ENCODE results near the gene ARGLU1. TPM values are rescaled to one million over a fixed set of nuclear protein-coding genes. Genes with fewer than 3 reads are reported as not detected.

Gene ARGLU1
- total RNA-seq, 1 experiment from 2014 or later, result 96.9 TPM

- no peak overlapping the region for H3K14ac ChIP-seq (ENCODE audit: insufficient read depth, low read length)
- H3K4me2 ChIP-seq (ENCODE audit: insufficient read depth, insufficient read length, low read length), result no peak overlapping the region
- no peak overlapping the region for H3K18ac ChIP-seq (ENCODE audit: insufficient read length, low read depth, low read length)
- H3K23me2 ChIP-seq (ENCODE audit: insufficient read length, low read depth, low read length, poor library complexity, severe bottlenecking), result no peaks in the 10 kb centered on the region
- H3K4me1 ChIP-seq (ENCODE audit: insufficient read depth, low read length), result no peaks in the 10 kb centered on the region; the same call in 1 of the 2 replicates
- H3K9ac ChIP-seq (ENCODE audit: extremely low read depth, insufficient read length, low read length), result no peak overlapping the region
- no peak overlapping the region for H2BK12ac ChIP-seq (ENCODE audit: insufficient read length, low read depth, low read length)
- no peak overlapping the region for H4K91ac ChIP-seq (ENCODE audit: insufficient read length, low read depth, low read length)
- no peak overlapping the region; a peak in 1 of 7 replicates for H3K27ac Mint-ChIP-seq
- no peak for TF ChIP-seq CTCF (conservative IDR thresholded peaks at IDR 0.05)
- no peaks in the 10 kb centered on the region for H4K20me1 ChIP-seq (ENCODE audit: control insufficient read depth, insufficient read depth, insufficient read length)
- no peaks in the 10 kb centered on the region for H3K4me1 Mint-ChIP-seq
- H3K56ac ChIP-seq (ENCODE audit: insufficient read length, low read depth, low read length), result no peak overlapping the region
- DNase-seq, result no peak
- no peak overlapping the region for H4K5ac ChIP-seq (ENCODE audit: insufficient read length, low read depth, low read length)
- H2AFZ ChIP-seq (ENCODE audit: low read length), result no peak overlapping the region
- H2BK20ac ChIP-seq (ENCODE audit: low read depth, low read length, poor library complexity, severe bottlenecking), result no peak overlapping the region
- H3K4me3 Mint-ChIP-seq, result no peak overlapping the region
- H3K79me2 ChIP-seq (ENCODE audit: insufficient read depth, low read length), result no peaks in the 10 kb centered on the region
- no peaks in the 10 kb centered on the region for H3K9me3 ChIP-seq (ENCODE audit: control insufficient read depth, low read depth, low read length)
- no peak overlapping the region for H3K23ac ChIP-seq (ENCODE audit: insufficient read length, low read depth, low read length)
- no peak overlapping the region for H3K27ac ChIP-seq (ENCODE audit: insufficient read length, low read depth, low read length)
- no peak overlapping the region for H3T11ph ChIP-seq (ENCODE audit: low read length)
- H3K27me3 ChIP-seq (ENCODE audit: insufficient read depth, low read length), result no peaks in the 10 kb centered on the region
- peaks cover 0 to 1% (median 0%) of the 10 kb centered on the region in 3 experiments; a peak in 1 of 7 replicates for H3K36me3 Mint-ChIP-seq (ENCODE audit: insufficient read depth in 1 of 3, low read depth in 3 of 3)
- no peak overlapping the region for H3K4ac ChIP-seq (ENCODE audit: low read depth, low read length)
- no peaks in the 10 kb centered on the region for H3K9me3 Mint-ChIP-seq
- H2BK15ac ChIP-seq (ENCODE audit: low read depth, low read length), result no peak overlapping the region
- no peak overlapping the region for H4K8ac ChIP-seq (replicated peaks; ENCODE audit: insufficient read length, low read depth, low read length)
- H3K27me3 Mint-ChIP-seq (ENCODE audit: low read depth), result no peaks in the 10 kb centered on the region
- H2BK5ac ChIP-seq (ENCODE audit: insufficient read length, low read length), result no peak overlapping the region
- WGBS (ENCODE audit: extremely low coverage, insufficient read length, low lambda C conversion rate), result no CpG with 5 or more reads among the region's 5 CpGs
- no peak overlapping the region for H2AK5ac ChIP-seq (ENCODE audit: insufficient read length, low read length)
- H2BK120ac ChIP-seq (ENCODE audit: low read depth, low read length, poor library complexity, severe bottlenecking), result no peak overlapping the region
- H3K79me1 ChIP-seq (ENCODE audit: insufficient read depth, low read depth, low read length, poor library complexity, severe bottlenecking), result no peaks in the 10 kb centered on the region
These were observed 41.2 kb upstream of the ARGLU1 start for GRCh38 chr13:106609116-106609515.
